HG03196 (cell line): ENCODE measurements around the gene OR2G3.

ENCODE experiments used
- ATAC-seq: cut with Tn5 transposase; IDR thresholded peaks from one replicate; pipeline ENCODE4 v1.9.1; 2021; ENCODE audit not compliant: unreplicated experiment

OR2G3 gene

GRCh38 chr1:247605286-247605685 lies at the start of gene OR2G3:
Gene OR2G3, plus strand, starts transcription at chr1:247605586. Its CDS starts 0 bp downstream, at chr1:247605586.
- no peak for ATAC-seq

GRCh38 chr1:247557926-247558674 lies 47.3 kb upstream of the OR2G3 start:
- no peak for ATAC-seq

GRCh38 chr1:247561711-247562110 lies 43.7 kb upstream of the OR2G3 start:
- no peak for ATAC-seq

- no peak for ATAC-seq
These were observed 43.2 kb upstream of the OR2G3 start for GRCh38 chr1:247562198-247562597.

GRCh38 chr1:247574236-247574635 lies 31.1 kb upstream of the OR2G3 start:
- no peak for ATAC-seq

GRCh38 chr1:247574664-247575063 lies 30.7 kb upstream of the OR2G3 start:
- no peak for ATAC-seq

- ATAC-seq, result no peak
These were observed 28.9 kb upstream of the OR2G3 start for GRCh38 chr1:247576514-247576913.

- no peak for ATAC-seq
These were observed 26.4 kb upstream of the OR2G3 start for GRCh38 chr1:247578946-247579460.

- ATAC-seq, result no peak
These were observed 17.3 kb upstream of the OR2G3 start, which contains the start of gene OR2G2 for GRCh38 chr1:247588060-247588459. Gene OR2G2, plus strand, starts transcription at chr1:247588360. Its CDS starts 0 bp downstream, at chr1:247588360.

- no peak for ATAC-seq
These were observed 8.0 kb downstream of the OR2G3 start for GRCh38 chr1:247613405-247613804.

- no peak for ATAC-seq
These were observed 9.2 kb downstream of the OR2G3 start for GRCh38 chr1:247614625-247615024.

- no peak for ATAC-seq
These were observed 22.6 kb downstream of the OR2G3 start for GRCh38 chr1:247627951-247628350.

- no peak for ATAC-seq
These were observed 32.6 kb downstream of the OR2G3 start for GRCh38 chr1:247638011-247638410.

GRCh38 chr1:247638781-247639180 lies 33.4 kb downstream of the OR2G3 start:
- ATAC-seq, result no peak

- ATAC-seq, result no peak
These were observed 34.1 kb downstream of the OR2G3 start for GRCh38 chr1:247639381-247639981.

GRCh38 chr1:247642742-247643141 lies 37.4 kb downstream of the OR2G3 start:
- no peak for ATAC-seq

- ATAC-seq, result no peak
These were observed 41.5 kb downstream of the OR2G3 start for GRCh38 chr1:247646867-247647266.

GRCh38 chr1:247647864-247648263 lies 42.5 kb downstream of the OR2G3 start:
- ATAC-seq, result no peak

- ATAC-seq, result no peak
These were observed 47.7 kb downstream of the OR2G3 start for GRCh38 chr1:247653040-247653439.
